CD14-positive monocyte (primary cell): ENCODE measurements around the gene ATG101. TPM values are rescaled to one million over a fixed set of nuclear protein-coding genes. Genes with fewer than 3 reads are reported as not detected.

Experiments used
- DNase-seq, 3 donors: peaks; one replicate each; pipeline ENCODE4 v3.0.0-alpha.2; 2011 to 2022
- H2AFZ ChIP-seq: 2 replicates; pipeline ENCODE4 v1.6.0; 2012; ENCODE audit warnings: mild to moderate bottlenecking, low read depth, low read length, inconsistent platforms; ENCODE audit not compliant: insufficient read depth, poor library complexity, severe bottlenecking
- H3K27ac ChIP-seq, 2 donors: 1 replicate in 1 of 2; 2 replicates in 1 of 2; pipeline ENCODE4 v1.5.1; 2012 to 2013; ENCODE audit warnings: low read length in 2 of 2, control low read depth in 1 of 2, inconsistent platforms in 1 of 2, low read depth in 1 of 2, mild to moderate bottlenecking in 1 of 2
- H3K27me3 ChIP-seq, 2 donors: one replicate each; pipeline versions ENCODE4 v1.6.0 to v1.6.1; 2011 to 2013; ENCODE audit warnings: low read length in 2 of 2; ENCODE audit not compliant: control insufficient read depth in 2 of 2, insufficient read depth in 2 of 2
- H3K36me3 ChIP-seq, 2 donors: replicated peaks in 1 of 2; 1 replicate in 1 of 2; 2 replicates in 1 of 2; pipeline versions ENCODE4 v1.5.1 to v1.6.1; 2012 to 2013; ENCODE audit warnings: low read length in 2 of 2, control low read depth in 1 of 2, inconsistent platforms in 1 of 2, mild to moderate bottlenecking in 1 of 2; ENCODE audit not compliant: insufficient read depth in 2 of 2, control insufficient read depth in 1 of 2
- H3K4me1 ChIP-seq, 2 donors: 1 replicate in 1 of 2; 2 replicates in 1 of 2; pipeline versions ENCODE4 v1.5.1 to v1.6.1; 2012 to 2013; ENCODE audit warnings: low read length in 2 of 2, control low read depth in 1 of 2, inconsistent platforms in 1 of 2, mild to moderate bottlenecking in 1 of 2, moderate library complexity in 1 of 2; ENCODE audit not compliant: insufficient read depth in 2 of 2, control insufficient read depth in 1 of 2
- H3K4me2 ChIP-seq: replicated peaks from 2 replicates; pipeline ENCODE3; 2012; ENCODE audit warnings: low read length, moderate library complexity, mild to moderate bottlenecking; ENCODE audit not compliant: poor library complexity, severe bottlenecking; ENCODE audit errors: extremely low read depth
- H3K4me3 ChIP-seq, 3 experiments: fragments of 200-600 bp in 1 of 3; sonication (generic) in 1 of 3; replicated peaks in 1 of 3; 1 replicate in 2 of 3; 2 replicates in 1 of 3; pipeline ENCODE4 v1.5.1; 2011 to 2013; ENCODE audit warnings: low read length in 3 of 3, mild to moderate bottlenecking in 3 of 3, control low read depth in 2 of 3, low read depth in 2 of 3, inconsistent platforms in 1 of 3, moderate library complexity in 1 of 3
- H3K79me2 ChIP-seq: 2 replicates; pipeline ENCODE4 v1.6.0; 2012; ENCODE audit warnings: mild to moderate bottlenecking, control low read depth, inconsistent platforms, low read length, moderate library complexity; ENCODE audit not compliant: insufficient read depth
- H3K9ac ChIP-seq: 2 replicates; pipeline ENCODE4 v1.6.0; 2017; ENCODE audit warnings: low read length, mild to moderate bottlenecking; ENCODE audit not compliant: insufficient read depth, poor library complexity, severe bottlenecking
- H3K9me3 ChIP-seq, 2 donors: replicated peaks in 1 of 2; 1 replicate in 1 of 2; 2 replicates in 1 of 2; pipeline versions ENCODE4 v1.5.1 to v1.6.1; 2012 to 2013; ENCODE audit warnings: low read length in 2 of 2, control low read depth in 1 of 2; ENCODE audit not compliant: control insufficient read depth in 1 of 2, insufficient read depth in 1 of 2
- H4K20me1 ChIP-seq: 2 replicates; pipeline ENCODE4 v1.6.0; 2012; ENCODE audit warnings: mild to moderate bottlenecking, low read length, control low read depth, moderate library complexity; ENCODE audit not compliant: insufficient read depth
- H3K27ac Mint-ChIP-seq, 7 donors: one replicate each; pipeline ENCODE4 v1.8.0; 2020; ENCODE audit warnings: mild to moderate bottlenecking in 7 of 7, mixed read lengths in 7 of 7, moderate library complexity in 6 of 7, inconsistent platforms in 2 of 7
- H3K27me3 Mint-ChIP-seq, 3 donors: one replicate each; pipeline ENCODE4 v1.8.0; 2021 to 2022; ENCODE audit warnings: low read depth in 3 of 3, mild to moderate bottlenecking in 3 of 3, mixed read lengths in 3 of 3, moderate library complexity in 3 of 3, inconsistent platforms in 1 of 3
- H3K36me3 Mint-ChIP-seq, 2 donors: one replicate each; pipeline ENCODE4 v1.8.0; 2020; ENCODE audit warnings: mixed read lengths in 2 of 2, inconsistent platforms in 1 of 2, mild to moderate bottlenecking in 1 of 2
- H3K4me1 Mint-ChIP-seq: one replicate; pipeline ENCODE4 v1.8.0; 2020; ENCODE audit warnings: mild to moderate bottlenecking, mixed read lengths
- H3K4me3 Mint-ChIP-seq, 2 donors: one replicate each; pipeline ENCODE4 v1.8.0; 2020; ENCODE audit warnings: mild to moderate bottlenecking in 2 of 2, mixed read lengths in 2 of 2, moderate library complexity in 1 of 2
- H3K9me3 Mint-ChIP-seq, 7 donors: one replicate each; pipeline ENCODE4 v1.8.0; 2020 to 2022; ENCODE audit warnings: mixed read lengths in 7 of 7, mild to moderate bottlenecking in 6 of 7, moderate library complexity in 6 of 7, inconsistent platforms in 2 of 7
- WGBS: methylation state at CpG from one replicate; pipeline ENCODE4 v1.1.5; 2013; ENCODE audit warnings: missing lambda C conversion rate; ENCODE audit not compliant: insufficient coverage; 5-methylcytosine and 5-hydroxymethylcytosine counted together
- intact Hi-C, 2 donors: fragments of 100-400 bp; cut with micrococcal nuclease; formaldehyde crosslinking; loops; one replicate each; pipeline versions ENCODE4 v1.15.0 to v1.15.1; 2023
- polyA plus RNA-seq, 3 donors: library from polyadenylated mRNA; depleted of rRNA in 1 of 3; unstranded in 2 of 3; stranded (reverse) in 1 of 3; fragments of 300-500 nt in 2 of 3; fragments of >200 nt in 1 of 3; fragmentation: Illumina TruSeq in 2 of 3; gene quantifications; 1 replicate in 2 of 3; 2 replicates in 1 of 3; pipeline ENCODE4 v1.2.3, GENCODE V29; 2012 to 2021
- TF ChIP-seq, protein P1 (sequence below): fragments of 200-600 bp; IDR thresholded peaks from one replicate; pipeline ENCODE4 v1.8.0; 2022; ENCODE audit warnings: antibody characterized with exemption, mild to moderate bottlenecking

The ATG101 gene
- polyA plus RNA-seq, 3 donors, result 20.5 to 120 (median 26.4) TPM

- H3K36me3 Mint-ChIP-seq, result peaks cover 6 to 19% of the 10 kb centered on the region in 2 donors
- no peak overlapping the region for H3K4me3 ChIP-seq
- no peaks in the 10 kb centered on the region for H3K9me3 ChIP-seq
- no peaks in the 10 kb centered on the region for H3K4me1 ChIP-seq
- no peaks in the 10 kb centered on the region for H3K79me2 ChIP-seq
- H3K27me3 Mint-ChIP-seq, result peaks cover 4 to 9% (median 6%) of the 10 kb centered on the region in 3 donors
- no peak for DNase-seq
- no peak overlapping the region for H3K27ac ChIP-seq
- peaks cover 38% of the 10 kb centered on the region for H4K20me1 ChIP-seq
- H3K27me3 ChIP-seq, result no peaks in the 10 kb centered on the region
- no peak overlapping the region for H3K9ac ChIP-seq
- peaks cover 0 to 2% (median 0%) of the 10 kb centered on the region in 7 donors for H3K9me3 Mint-ChIP-seq
- TF ChIP-seq, protein P1, sequence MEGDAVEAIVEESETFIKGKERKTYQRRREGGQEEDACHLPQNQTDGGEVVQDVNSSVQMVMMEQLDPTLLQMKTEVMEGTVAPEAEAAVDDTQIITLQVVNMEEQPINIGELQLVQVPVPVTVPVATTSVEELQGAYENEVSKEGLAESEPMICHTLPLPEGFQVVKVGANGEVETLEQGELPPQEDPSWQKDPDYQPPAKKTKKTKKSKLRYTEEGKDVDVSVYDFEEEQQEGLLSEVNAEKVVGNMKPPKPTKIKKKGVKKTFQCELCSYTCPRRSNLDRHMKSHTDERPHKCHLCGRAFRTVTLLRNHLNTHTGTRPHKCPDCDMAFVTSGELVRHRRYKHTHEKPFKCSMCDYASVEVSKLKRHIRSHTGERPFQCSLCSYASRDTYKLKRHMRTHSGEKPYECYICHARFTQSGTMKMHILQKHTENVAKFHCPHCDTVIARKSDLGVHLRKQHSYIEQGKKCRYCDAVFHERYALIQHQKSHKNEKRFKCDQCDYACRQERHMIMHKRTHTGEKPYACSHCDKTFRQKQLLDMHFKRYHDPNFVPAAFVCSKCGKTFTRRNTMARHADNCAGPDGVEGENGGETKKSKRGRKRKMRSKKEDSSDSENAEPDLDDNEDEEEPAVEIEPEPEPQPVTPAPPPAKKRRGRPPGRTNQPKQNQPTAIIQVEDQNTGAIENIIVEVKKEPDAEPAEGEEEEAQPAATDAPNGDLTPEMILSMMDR, result no peak
- WGBS, result 84% methylated on average over 9 of the region's 12 CpGs
- H3K4me1 Mint-ChIP-seq, result peaks cover 3% of the 10 kb centered on the region
- intact Hi-C loops, result no loop called here
- peak overlapping the region in 2 of 7 donors; percentile 37 to 40 for H3K27ac Mint-ChIP-seq
- no peak overlapping the region for H3K4me3 Mint-ChIP-seq
- no peak overlapping the region for H3K4me2 ChIP-seq
- H3K36me3 ChIP-seq, result peaks cover 0 to 18% of the 10 kb centered on the region in 2 donors
- no peak overlapping the region for H2AFZ ChIP-seq
Measured at GRCh38 chr12:52059582-52060497, 9.9 kb upstream of the ATG101 start.

DNA sequence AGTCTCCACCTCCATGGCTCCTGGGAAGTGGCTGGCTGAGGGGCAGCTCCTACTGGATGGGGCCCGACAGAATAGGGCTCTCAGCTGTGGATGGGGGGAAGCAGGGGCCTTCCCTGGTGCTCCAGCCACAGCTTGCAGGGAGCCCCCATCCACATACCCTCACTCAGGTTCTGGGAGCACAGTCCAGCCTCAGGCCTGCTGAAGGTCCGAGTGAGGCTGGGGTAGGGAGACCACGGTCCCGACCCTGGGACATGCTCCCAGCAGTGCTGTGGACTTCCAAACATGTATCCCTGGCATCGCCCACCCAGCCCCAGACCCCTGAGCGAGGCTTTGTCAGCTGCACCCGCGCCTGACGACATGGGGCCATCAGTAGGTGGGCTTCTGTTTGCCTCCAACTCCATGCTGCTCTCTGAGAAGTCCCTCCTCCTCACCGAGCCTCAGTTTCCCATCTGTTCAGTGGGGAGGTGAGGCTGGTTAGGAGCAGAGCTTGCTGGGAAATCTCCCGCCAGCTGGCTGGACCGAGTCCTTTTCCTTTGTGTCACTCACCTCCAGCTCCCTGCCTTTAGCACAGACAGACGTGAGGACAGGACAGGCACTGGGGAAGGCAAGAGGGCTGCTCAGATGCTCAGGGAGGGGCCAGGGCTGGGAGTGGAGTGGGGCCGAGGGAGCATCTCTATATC lies 9.1 kb upstream of the ATG101 start:
- Histone ChIP-seq H3K27me3 (no peaks in the 10 kb centered on the region), H3K9ac (no peak overlapping the region), H3K79me2 (no peaks in the 10 kb centered on the region), H3K4me1 (no peaks in the 10 kb centered on the region), H3K36me3 (peaks cover 0 to 14% of the 10 kb centered on the region in 2 donors), H3K4me3 (no peak overlapping the region), H2AFZ (no peak overlapping the region), H3K9me3 (no peaks in the 10 kb centered on the region), H3K27ac (no peak overlapping the region), H4K20me1 (peaks cover 30% of the 10 kb centered on the region), H3K4me2 (no peak overlapping the region)
- WGBS, result 98% methylated on average over 7 of the region's 14 CpGs
- Mint-ChIP-seq H3K4me1 (peaks cover 4% of the 10 kb centered on the region), H3K27ac (peak overlapping the region in 1 of 7 donors; percentile 21), H3K27me3 (peaks cover 4 to 16% (median 6%) of the 10 kb centered on the region in 3 donors), H3K36me3 (peaks cover 5 to 19% of the 10 kb centered on the region in 2 donors), H3K9me3 (peaks cover 0 to 2% (median 0%) of the 10 kb centered on the region in 7 donors), H3K4me3 (no peak overlapping the region)
- intact Hi-C loops, result no loop called here
- DNase-seq, result no peak
- TF ChIP-seq, protein P1, result no peak
